ENCODE measurements around the gene ZNF530.

The ZNF530 gene

DNA sequence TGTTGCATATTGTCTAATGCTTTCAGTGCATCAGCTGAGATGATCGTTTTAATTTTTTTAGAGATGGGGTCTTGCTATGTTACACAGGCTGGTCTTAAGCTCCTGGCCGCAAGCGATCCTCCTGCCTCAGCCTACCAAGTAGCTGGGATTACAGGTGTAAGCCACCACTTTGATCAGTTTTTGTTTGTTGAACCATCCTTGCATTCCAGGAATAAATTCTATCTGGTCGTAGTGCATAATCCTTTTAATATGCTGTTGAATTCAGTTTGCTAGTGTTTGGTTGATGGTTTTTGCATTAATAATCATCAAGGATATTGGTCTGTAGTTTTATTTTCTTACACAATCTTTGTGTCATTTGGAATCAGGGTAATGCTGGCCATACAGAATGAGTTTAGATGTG is 37.7 kb downstream of the ZNF530 start:
- Histone ChIP-seq H3K4me1 (no peaks in the 10 kb centered on the region), H3K9me3 (peaks cover 7% of the 10 kb centered on the region), H3K4me3 (no peak overlapping the region), H3K27me3 (ENCODE audit: low read depth) (no peaks in the 10 kb centered on the region), H3K36me3 (replicated peaks) (peaks cover 44% of the 10 kb centered on the region)
- no peak for DNase-seq (ENCODE audit: low spot score in 2 of 2)
- in situ Hi-C loops (cut with MboI; ENCODE audit: low sequenced_read_pairs): no loop called here

- Histone ChIP-seq H3K27me3 (ENCODE audit: low read depth) (no peaks in the 10 kb centered on the region), H3K36me3 (replicated peaks) (peaks cover 37% of the 10 kb centered on the region), H3K4me1 (no peaks in the 10 kb centered on the region), H3K9me3 (peaks cover 14% of the 10 kb centered on the region), H3K4me3 (no peak overlapping the region)
- DNase-seq (ENCODE audit: low spot score in 2 of 2): no peak
- in situ Hi-C loops (cut with MboI; ENCODE audit: low sequenced_read_pairs): no loop called here
These were observed 42.1 kb downstream of the ZNF530 start for GRCh38 chr19:57641715-57642234.

DNA sequence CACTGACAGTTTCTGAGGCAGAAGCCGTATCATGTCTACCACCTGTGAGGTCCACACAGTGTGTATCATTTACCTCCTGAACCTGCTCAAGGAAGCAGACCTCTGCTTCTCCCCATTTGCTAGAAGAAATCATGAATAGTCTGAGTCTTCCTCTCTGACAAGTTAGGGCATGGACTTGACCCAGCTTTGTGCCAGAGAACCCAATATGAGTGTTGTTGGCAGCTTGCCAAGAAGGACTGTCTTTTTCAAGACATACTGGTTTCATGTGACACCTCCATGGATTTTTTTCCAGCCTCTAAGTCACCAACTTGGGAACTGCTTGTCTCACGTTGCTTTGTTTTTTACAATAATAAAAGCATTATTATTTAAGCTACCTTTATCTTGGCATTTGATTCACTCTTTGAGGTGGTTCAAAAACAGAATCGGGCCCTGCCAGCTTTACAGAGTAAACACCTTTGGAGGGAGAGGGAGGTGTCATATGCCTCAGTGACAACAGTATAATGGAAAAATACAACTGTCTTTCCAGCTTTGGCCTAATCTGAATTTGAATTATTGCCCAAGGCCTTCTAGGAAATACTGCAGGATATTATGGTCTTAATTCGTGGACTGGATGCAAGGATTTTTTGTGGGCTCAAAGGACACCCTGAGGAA is 42.8 kb downstream of the ZNF530 start:
- Histone ChIP-seq H3K9me3 (peaks cover 14% of the 10 kb centered on the region), H3K27me3 (ENCODE audit: low read depth) (no peaks in the 10 kb centered on the region), H3K4me3 (no peak overlapping the region), H3K4me1 (no peaks in the 10 kb centered on the region), H3K36me3 (replicated peaks) (peaks cover 37% of the 10 kb centered on the region)
- in situ Hi-C loops (cut with MboI; ENCODE audit: low sequenced_read_pairs): no loop called here
- no peak for DNase-seq (ENCODE audit: low spot score in 2 of 2)

DNA sequence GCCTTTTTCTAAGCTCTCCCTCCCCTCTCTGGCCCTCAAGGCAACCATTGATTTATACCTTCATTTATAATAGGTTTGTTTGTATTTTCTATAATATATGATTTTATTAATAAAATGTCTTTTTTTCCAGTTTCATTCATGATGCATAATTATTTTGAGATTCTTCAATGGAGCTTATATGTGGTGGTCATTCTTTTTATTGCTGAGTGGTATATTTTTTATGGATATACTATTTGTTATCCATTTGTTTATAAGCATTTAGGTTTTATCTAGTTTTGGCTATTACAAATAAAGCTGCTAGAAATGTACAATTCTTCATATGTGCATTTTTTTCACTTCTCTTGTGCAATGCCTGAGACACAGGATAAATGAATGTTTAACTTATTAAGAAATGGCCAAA is 44.0 kb downstream of the ZNF530 start:
- H3K4me1 ChIP-seq: no peaks in the 10 kb centered on the region
- in situ Hi-C loops (cut with MboI; ENCODE audit: low sequenced_read_pairs): no loop called here
- peaks cover 14% of the 10 kb centered on the region for H3K9me3 ChIP-seq
- H3K4me3 ChIP-seq: no peak overlapping the region
- H3K27me3 ChIP-seq (ENCODE audit: low read depth): no peaks in the 10 kb centered on the region
- H3K36me3 ChIP-seq (replicated peaks): peaks cover 37% of the 10 kb centered on the region
- no peak for DNase-seq (ENCODE audit: low spot score in 2 of 2)

DNA sequence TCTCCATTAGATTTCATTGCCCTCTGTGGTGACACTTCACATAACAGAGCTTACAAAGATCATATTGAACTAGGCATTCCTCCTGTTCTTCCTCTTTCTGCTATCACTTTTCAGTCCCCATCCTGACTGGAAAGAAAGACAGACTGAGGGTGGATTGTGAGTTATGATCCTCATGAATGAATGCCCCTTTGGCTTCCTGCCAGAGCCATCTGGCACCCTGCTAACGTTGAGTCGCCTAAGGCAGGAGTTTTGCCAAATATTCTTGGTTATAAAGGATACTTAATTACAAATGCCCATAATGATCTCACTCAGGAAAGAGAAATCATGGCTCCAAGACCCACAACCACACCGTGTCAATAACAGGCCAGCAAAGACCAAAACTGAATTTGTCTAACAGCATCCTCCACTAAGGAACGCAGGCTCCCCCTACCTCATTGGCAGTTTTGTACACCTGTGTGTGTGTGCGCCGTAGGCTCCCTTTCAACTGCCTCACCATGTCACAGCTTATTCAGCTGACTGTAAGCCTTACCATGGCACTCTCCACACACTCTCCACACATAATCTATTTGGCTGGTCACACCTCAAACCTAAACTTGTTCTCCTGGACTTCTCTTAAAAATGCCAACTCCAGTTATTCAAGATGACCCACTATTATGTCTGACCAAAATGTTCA is 48.8 kb downstream of the ZNF530 start:
- Histone ChIP-seq H3K9me3 (no peaks in the 10 kb centered on the region), H3K27me3 (ENCODE audit: low read depth) (no peaks in the 10 kb centered on the region), H3K4me3 (no peak overlapping the region), H3K4me1 (no peaks in the 10 kb centered on the region), H3K36me3 (replicated peaks) (no peaks in the 10 kb centered on the region)
- DNase-seq (ENCODE audit: low spot score in 2 of 2): no peak
- in situ Hi-C loops (cut with MboI; ENCODE audit: low sequenced_read_pairs): no loop called here

DNA sequence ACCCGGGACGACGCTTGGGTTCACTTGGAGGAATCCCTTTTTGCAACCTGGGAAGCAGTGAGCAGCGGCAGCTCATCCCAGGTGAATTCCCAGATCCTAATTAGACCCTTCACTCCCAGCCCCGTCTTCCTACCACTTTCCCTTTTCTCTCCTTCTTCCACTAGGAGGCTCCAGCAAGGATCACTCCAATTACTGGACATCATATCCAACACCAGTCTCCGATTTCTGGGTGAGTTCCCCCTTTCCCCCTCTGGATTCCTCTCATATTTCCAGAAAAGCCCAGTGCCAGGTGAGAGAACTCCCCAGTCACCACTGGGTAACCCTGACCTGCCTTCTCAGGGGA is 51.9 kb downstream of the ZNF530 start:
- in situ Hi-C loops (cut with MboI; ENCODE audit: low sequenced_read_pairs): no loop called here
- no peaks in the 10 kb centered on the region for H3K27me3 ChIP-seq (ENCODE audit: low read depth)
- no peaks in the 10 kb centered on the region for H3K9me3 ChIP-seq
- no peak for DNase-seq (ENCODE audit: low spot score in 2 of 2)
- H3K4me3 ChIP-seq: no peak overlapping the region
- no peaks in the 10 kb centered on the region for H3K4me1 ChIP-seq
- H3K36me3 ChIP-seq (replicated peaks): no peaks in the 10 kb centered on the region

DNA sequence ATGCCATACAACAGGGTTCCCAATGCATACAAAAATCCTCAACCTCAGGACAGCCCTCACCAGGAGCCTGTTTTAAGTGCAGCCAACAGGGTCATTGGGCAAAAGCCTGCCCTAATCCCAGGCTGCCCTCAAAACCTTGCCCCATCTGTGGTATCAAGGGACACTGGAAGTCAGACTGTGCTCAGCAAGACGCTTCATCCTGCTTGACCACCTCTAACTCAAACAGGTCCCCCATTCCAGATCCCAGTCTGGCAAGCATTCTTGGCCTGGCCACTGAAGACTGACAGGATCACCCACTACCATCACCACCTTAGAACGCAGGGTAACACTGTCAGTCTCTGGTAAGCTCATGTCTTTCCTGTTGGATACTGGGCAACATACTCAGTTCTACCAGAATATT is 54.0 kb downstream of the ZNF530 start:
- no peak for DNase-seq (ENCODE audit: low spot score in 2 of 2)
- no peaks in the 10 kb centered on the region for H3K4me1 ChIP-seq
- no peaks in the 10 kb centered on the region for H3K36me3 ChIP-seq (replicated peaks)
- in situ Hi-C loops (cut with MboI; ENCODE audit: low sequenced_read_pairs): no loop called here
- no peak overlapping the region for H3K4me3 ChIP-seq
- no peaks in the 10 kb centered on the region for H3K9me3 ChIP-seq
- H3K27me3 ChIP-seq (ENCODE audit: low read depth): no peaks in the 10 kb centered on the region

- no peak overlapping the region for H3K4me3 ChIP-seq
- DNase-seq (ENCODE audit: low spot score in 2 of 2): no peak
- no peaks in the 10 kb centered on the region for H3K9me3 ChIP-seq
- H3K36me3 ChIP-seq (replicated peaks): no peaks in the 10 kb centered on the region
- in situ Hi-C loops (cut with MboI; ENCODE audit: low sequenced_read_pairs): no loop called here
- no peaks in the 10 kb centered on the region for H3K27me3 ChIP-seq (ENCODE audit: low read depth)
- H3K4me1 ChIP-seq: no peaks in the 10 kb centered on the region
These were observed 55.8 kb downstream of the ZNF530 start for GRCh38 chr19:57655443-57655842.

DNA sequence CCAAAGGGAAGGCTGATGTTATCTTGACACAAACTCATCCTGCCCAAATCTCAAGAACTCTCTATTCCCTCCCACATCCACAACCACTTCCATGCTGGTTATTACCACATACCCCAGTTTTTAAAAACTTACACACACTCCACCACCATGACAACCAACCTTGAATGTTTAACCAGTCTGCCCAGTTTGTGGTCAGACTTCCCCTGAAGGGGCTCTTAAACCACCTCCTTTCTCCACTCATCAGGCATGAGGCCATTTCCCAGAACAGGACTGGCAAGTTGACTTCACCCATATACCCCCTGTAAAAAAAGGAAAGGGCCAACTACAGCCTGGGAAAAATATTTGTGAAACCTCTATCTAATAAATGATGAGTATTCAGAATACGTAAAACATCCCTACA is 56.7 kb downstream of the ZNF530 start:
- DNase-seq (ENCODE audit: low spot score in 2 of 2): no peak
- Histone ChIP-seq H3K4me3 (no peak overlapping the region), H3K27me3 (ENCODE audit: low read depth) (no peaks in the 10 kb centered on the region), H3K4me1 (no peaks in the 10 kb centered on the region), H3K36me3 (replicated peaks) (no peaks in the 10 kb centered on the region), H3K9me3 (no peaks in the 10 kb centered on the region)
- in situ Hi-C loops (cut with MboI; ENCODE audit: low sequenced_read_pairs): no loop called here
